Panc1 (cell line): ENCODE results near the gene SMIM24. TPM values are rescaled to one million over a fixed set of nuclear protein-coding genes. Genes with fewer than 3 reads are reported as not detected.
A peak's percentile ranks its signal among the peaks of the same experiment; 100 is the strongest.

Source experiments
- ATAC-seq: fragments of 200-7000 bp; cut with Tn5 transposase; 2 replicates; pipeline ENCODE4 v1.9.1; 2020; ENCODE audit warnings: mild to moderate bottlenecking, moderate library complexity
- BruUV-seq: library from RNA; stranded (reverse); fragments of 400-500 nt; replicated peaks from 2 replicates; lab custom pipeline; 2021; lab: Mats Ljungman, UMichigan
- CTCF ChIA-PET: fragments of 300-600 bp; sonication (Branson Sonifier 250); formaldehyde crosslinking; loops from one replicate; lab custom pipeline; 2022; ENCODE audit warnings: antibody characterized with exemption; lab: Charles Lee
- POLR2A ChIA-PET: fragments of 300-600 bp; sonication (Branson Sonifier 250); formaldehyde crosslinking; loops from one replicate; lab custom pipeline; 2022; ENCODE audit warnings: antibody characterized with exemption; lab: Charles Lee
- DNase-seq: peaks from one replicate; pipeline ENCODE4 v3.0.0-alpha.2; 2010; ENCODE audit warnings: low read depth, low spot score
- H3K27ac ChIP-seq: 2 replicates; pipeline ENCODE4 v1.5.1; 2011; ENCODE audit warnings: mild to moderate bottlenecking, low read length, inconsistent platforms
- H3K27me3 ChIP-seq: fragments of 200-500 bp; sonication (Bioruptor generic); 2 replicates; pipeline ENCODE4 v1.6.0; 2014; ENCODE audit warnings: low read length, inconsistent platforms; ENCODE audit not compliant: control insufficient read depth, insufficient read depth
- H3K36me3 ChIP-seq: fragments of 200-500 bp; sonication (Bioruptor generic); 2 replicates; pipeline ENCODE4 v1.5.1; 2014; ENCODE audit warnings: inconsistent platforms, mild to moderate bottlenecking, low read length, moderate library complexity; ENCODE audit not compliant: control insufficient read depth, insufficient read depth
- H3K4me1 ChIP-seq: 2 replicates; pipeline ENCODE4 v1.5.1; 2011; ENCODE audit warnings: inconsistent platforms, mild to moderate bottlenecking, low read length, moderate library complexity; ENCODE audit not compliant: control insufficient read depth, insufficient read depth
- H3K4me3 ChIP-seq, 2 experiments: 2 replicates each; pipeline ENCODE4 v1.5.1; 2011 to 2012; ENCODE audit warnings: low read depth in 2 of 2, low read length in 2 of 2, mild to moderate bottlenecking in 2 of 2, inconsistent platforms in 1 of 2, moderate library complexity in 1 of 2
- H3K9me3 ChIP-seq: fragments of 200-500 bp; sonication (Bioruptor generic); 2 replicates; pipeline ENCODE4 v1.5.1; 2014; ENCODE audit warnings: low read depth, mild to moderate bottlenecking, inconsistent platforms, low read length, moderate library complexity; ENCODE audit not compliant: control insufficient read depth, insufficient read depth
- CTCF ChIP-seq: fragments of 450-650 bp; IDR thresholded peaks from 2 replicates; pipeline ENCODE4 v1.5.1; 2017; ENCODE audit warnings: mild to moderate bottlenecking
- POLR2AphosphoS5 ChIP-seq: IDR thresholded peaks from 2 replicates; pipeline ENCODE4 v1.6.1; 2012; ENCODE audit warnings: mild to moderate bottlenecking, low read depth, low read length, moderate library complexity
- REST ChIP-seq, 2 experiments: IDR thresholded peaks; 2 replicates each; pipeline ENCODE4 v1.6.1; 2011 to 2012; ENCODE audit warnings: low read depth in 2 of 2, control low read depth in 1 of 2, low read length in 1 of 2, mild to moderate bottlenecking in 1 of 2, moderate library complexity in 1 of 2; ENCODE audit not compliant: insufficient read depth in 1 of 2
- SIN3A ChIP-seq: IDR thresholded peaks from 2 replicates; pipeline ENCODE4 v1.6.1; 2012; ENCODE audit warnings: low read depth, mild to moderate bottlenecking, low read length, moderate library complexity, borderline replicate concordance; ENCODE audit not compliant: insufficient read depth
- TCF7L2 ChIP-seq: IDR thresholded peaks from 2 replicates; pipeline ENCODE4 v1.6.1; 2011; ENCODE audit warnings: mild to moderate bottlenecking, low read depth, low read length, inconsistent platforms
- in situ Hi-C: cut with HindIII; loops from 2 replicates; pipeline ENCODE4 v1.10.0; 2016; ENCODE audit warnings: low sequenced_read_pairs, low pct_unique_long_range_greater_than_20kb
- intact Hi-C: fragments of 100-400 bp; cut with micrococcal nuclease; formaldehyde crosslinking; loops from one replicate; pipeline ENCODE4 v1.10.0; 2022; ENCODE audit not compliant: unreplicated experiment
- total RNA-seq: library from RNA; stranded (reverse); gene quantifications from one replicate; pipeline ENCODE4 v1.2.1, GENCODE V29; 2021; ENCODE audit not compliant: unreplicated experiment

The SMIM24 gene
- total RNA-seq, 1 experiment from 2014 or later = 0.28 TPM

DNA sequence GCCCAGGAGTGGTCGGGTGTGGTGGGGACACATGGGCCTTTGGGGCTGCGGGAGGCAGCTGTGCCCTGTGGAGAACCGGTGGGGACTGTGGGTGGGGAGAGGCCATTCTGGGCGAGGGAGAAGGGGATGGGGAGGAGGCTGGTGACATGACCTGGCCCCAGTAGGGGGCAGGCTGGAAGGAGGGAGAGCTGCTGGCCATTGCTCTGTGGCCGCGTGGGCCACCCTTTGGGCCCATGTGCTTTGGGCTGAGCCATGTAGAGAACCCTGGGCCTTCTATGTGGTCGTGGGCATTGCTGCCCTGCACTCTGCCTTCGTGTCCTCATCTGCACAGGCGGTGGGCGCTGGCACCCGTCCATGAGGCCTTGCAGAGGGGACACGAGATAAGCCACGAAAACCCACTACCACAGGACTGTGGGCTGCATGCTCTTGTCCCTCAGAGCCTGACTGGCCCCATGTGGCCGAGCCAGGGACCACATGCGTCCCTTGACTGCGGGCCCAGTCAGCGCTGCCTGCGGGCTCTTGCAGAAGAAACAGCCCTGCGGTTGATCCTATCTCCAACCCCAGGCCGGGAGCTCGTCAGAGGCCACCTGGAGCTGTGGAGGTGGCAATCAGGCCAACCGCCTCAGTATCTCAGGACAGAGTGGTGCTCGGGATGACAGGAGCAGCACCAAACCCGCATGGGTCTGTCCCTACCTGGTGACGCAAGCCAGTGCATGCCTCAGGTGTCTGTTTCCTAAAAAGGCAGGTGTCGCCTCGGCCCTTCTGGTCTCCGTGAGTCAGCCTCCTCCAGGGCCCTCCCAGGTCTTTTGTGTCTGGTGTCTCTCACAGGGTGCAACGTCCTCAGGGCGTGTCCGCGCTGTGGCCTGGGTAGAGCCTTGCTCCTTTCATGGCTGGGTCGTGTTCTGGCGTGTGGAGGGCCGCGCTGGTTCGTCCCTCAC lies 40.1 kb upstream of the SMIM24 start:
- in situ Hi-C loops (no loop called here), intact Hi-C loops (no loop called here)
- ChIA-PET CTCF (no interaction called here), POLR2A (no interaction called here)
- TF ChIP-seq REST (IDR thresholded peaks at IDR 0.05; ENCODE audit: insufficient read depth in 1 of 2, low read depth in 2 of 2, low read length in 1 of 2) (no peak), CTCF (no peak; the same call in 1 of the 2 replicates), POLR2AphosphoS5 (no peak), TCF7L2 (no peak), SIN3A (no peak)
- Histone ChIP-seq H3K27me3 (no peaks in the 10 kb centered on the region), H3K4me3 (no peak overlapping the region), H3K4me1 (no peaks in the 10 kb centered on the region; the same call in 1 of the 2 replicates), H3K9me3 (no peaks in the 10 kb centered on the region), H3K36me3 (no peaks in the 10 kb centered on the region), H3K27ac (no peak overlapping the region)
- BruUV-seq = no TSS peak
- DNase-seq (no peak), ATAC-seq (0 out of 2 replicates have a peak, but pooled peaks have one; percentile 52)

DNA sequence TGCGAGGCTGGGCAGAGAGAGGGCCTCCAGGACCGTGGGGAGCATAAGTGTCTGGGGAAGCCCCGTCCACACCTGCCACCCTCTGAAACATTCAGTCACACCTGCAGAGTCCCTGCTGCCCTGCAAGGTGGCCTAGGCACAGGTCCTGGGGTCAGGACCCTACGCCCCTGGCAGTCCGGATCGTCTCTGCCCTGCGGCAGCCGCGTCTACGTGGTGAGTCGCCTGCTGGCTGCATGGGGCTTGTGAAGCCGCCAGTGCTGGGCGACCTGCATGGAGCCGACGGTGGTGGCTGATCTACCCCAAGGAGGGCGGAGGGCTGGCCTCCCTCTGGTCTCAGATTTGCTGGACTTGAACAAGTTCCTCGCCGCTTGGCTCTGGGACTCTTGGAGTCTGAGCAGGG lies 38.8 kb upstream of the SMIM24 start:
- ChIA-PET POLR2A (interaction anchor here (0.6 kb wide), 1 partner anchor 20 kb away, joined by 18 read pairs; no protein-coding TSS in a partner anchor), CTCF (interaction anchor here (0.7 kb wide), 1 partner anchor 1244 kb away, joined by 5 read pairs; no protein-coding TSS in a partner anchor)
- TF ChIP-seq POLR2AphosphoS5 (no peak), SIN3A (no peak), CTCF (no peak), REST (IDR thresholded peaks at IDR 0.05; ENCODE audit: insufficient read depth in 1 of 2, low read depth in 2 of 2, low read length in 1 of 2) (no peak), TCF7L2 (no peak)
- Histone ChIP-seq H3K36me3 (no peaks in the 10 kb centered on the region), H3K27ac (no peak overlapping the region), H3K27me3 (no peaks in the 10 kb centered on the region), H3K4me1 (no peaks in the 10 kb centered on the region; the same call in none of the 2 replicates), H3K9me3 (no peaks in the 10 kb centered on the region), H3K4me3 (no peak overlapping the region)
- no peak for ATAC-seq
- intact Hi-C loops (no loop called here), in situ Hi-C loops (no loop called here)
- DNase-seq = no peak
- BruUV-seq = no TSS peak
